ENCODE measurements around the gene VWA3A.

GRCh38 chr16:22161999-22162655 lies 69.8 kb downstream of the VWA3A start, which contains the start of gene SDR42E2:
- TF ChIP-seq CTCF (IDR thresholded peaks at IDR 0.05; ENCODE audit: insufficient read depth, low read length), result no peak
- TF ChIP-seq POLR2AphosphoS5 (IDR thresholded peaks at IDR 0.05; ENCODE audit: low read depth), result no peak

All from HL-60 (cell line).